Measurements from ENCODE around the gene PFKM. TPM values are rescaled to one million over a fixed set of nuclear protein-coding genes. Genes with fewer than 3 reads are reported as not detected.

The PFKM gene
- total and polyA plus RNA-seq, 2 of the 4 experiments (the other 2 are of a cell fraction) = 56.7 to 82.6 TPM

DNA sequence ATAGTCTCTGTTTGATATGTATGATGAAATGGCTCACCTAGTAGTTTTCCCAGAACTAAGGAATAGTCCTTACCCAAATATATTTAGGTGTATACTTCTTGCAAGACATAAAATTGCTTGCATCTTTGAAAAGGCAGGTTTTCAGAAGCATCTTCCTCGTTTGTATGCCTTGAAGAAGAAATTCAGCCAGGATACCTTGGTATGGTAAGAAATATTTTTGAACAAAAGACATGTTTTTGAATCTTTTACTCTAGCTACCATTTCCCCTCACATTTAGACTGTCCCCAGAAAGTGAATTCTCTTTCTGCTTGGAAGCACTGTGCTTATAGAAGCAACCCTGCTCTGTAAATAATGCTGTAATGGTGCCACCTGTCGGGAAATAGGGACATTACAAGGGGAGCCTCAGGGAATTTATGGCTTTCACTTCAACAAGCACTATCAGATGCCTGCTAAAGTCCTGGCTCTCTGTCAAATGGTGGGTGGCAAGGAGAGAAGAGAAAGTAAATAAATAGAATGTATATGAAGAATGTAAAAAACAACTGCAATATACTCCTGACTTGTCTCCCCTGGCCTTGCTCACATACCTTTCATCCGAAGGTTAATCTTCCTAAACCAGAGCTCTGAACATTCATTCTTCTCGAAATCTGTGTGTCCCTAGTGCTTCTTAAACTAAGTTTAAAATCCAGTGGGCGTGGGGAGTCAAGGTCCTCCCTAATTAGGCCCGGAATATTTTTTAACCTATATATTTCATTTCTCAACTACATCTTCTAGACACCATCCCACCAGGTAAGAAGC lies 70.4 kb downstream of the PFKM start (continued):
- TF ChIP-seq RCOR1 (IDR thresholded peaks at IDR 0.05; ENCODE audit: insufficient replicate concordance, low read length) = no peak

GRCh38 chr12:48191096-48191495 lies 71.9 kb downstream of the PFKM start:
- ATAC-seq (ENCODE audit: low read depth) (no peak), DNase-seq (no peak)
- no peak overlapping the region for H2BK15ac ChIP-seq (ENCODE audit: low read depth, low read length)
- no peaks in the 10 kb centered on the region for H3K79me1 ChIP-seq (ENCODE audit: low read depth in 1 of 2, low read length in 2 of 2)
- dilution Hi-C loops (cut with HindIII; ENCODE audit: low sequenced_read_pairs, unreplicated experiment) (no loop called here), in situ Hi-C loops (cut with MboI; ENCODE audit: low sequenced_read_pairs) (no loop called here), intact Hi-C loops (cut with micrococcal nuclease) (no loop called here)
- H3K9ac ChIP-seq (ENCODE audit: low read depth, low read length) = no peak overlapping the region
- H3K4me3 ChIP-seq (ENCODE audit: insufficient read depth, low read depth, low read length) = no peak overlapping the region
- no peak overlapping the region for H3K56ac ChIP-seq (ENCODE audit: extremely low read depth, insufficient read depth, low read length)
- no peak overlapping the region for H2BK5ac ChIP-seq (ENCODE audit: low read depth, low read length, poor library complexity, severe bottlenecking)
- H3K18ac ChIP-seq (ENCODE audit: low read depth, low read length) = no peak overlapping the region
- H2BK20ac ChIP-seq (ENCODE audit: low read depth, low read length) = no peak overlapping the region
- no peak overlapping the region for H4K5ac ChIP-seq (ENCODE audit: low read depth, low read length)
- H2BK120ac ChIP-seq (ENCODE audit: low read depth, low read length) = no peak overlapping the region
- H4K91ac ChIP-seq (ENCODE audit: insufficient read depth, low read depth, low read length) = no peak overlapping the region
- no peak overlapping the region for H3K4ac ChIP-seq (ENCODE audit: low read depth, low read length)
- no peaks in the 10 kb centered on the region for H3K36me3 ChIP-seq (ENCODE audit: control insufficient read depth, insufficient read depth, low read length)
- no peak overlapping the region for H3K23ac ChIP-seq (ENCODE audit: low read depth, low read length)
- ChIA-PET CTCF (no interaction called here), POLR2A (ENCODE audit: unreplicated experiment) (no interaction called here)
- H3K4me2 ChIP-seq (ENCODE audit: low read depth, low read length) = no peak overlapping the region
- TF ChIP-seq, protein P1, sequence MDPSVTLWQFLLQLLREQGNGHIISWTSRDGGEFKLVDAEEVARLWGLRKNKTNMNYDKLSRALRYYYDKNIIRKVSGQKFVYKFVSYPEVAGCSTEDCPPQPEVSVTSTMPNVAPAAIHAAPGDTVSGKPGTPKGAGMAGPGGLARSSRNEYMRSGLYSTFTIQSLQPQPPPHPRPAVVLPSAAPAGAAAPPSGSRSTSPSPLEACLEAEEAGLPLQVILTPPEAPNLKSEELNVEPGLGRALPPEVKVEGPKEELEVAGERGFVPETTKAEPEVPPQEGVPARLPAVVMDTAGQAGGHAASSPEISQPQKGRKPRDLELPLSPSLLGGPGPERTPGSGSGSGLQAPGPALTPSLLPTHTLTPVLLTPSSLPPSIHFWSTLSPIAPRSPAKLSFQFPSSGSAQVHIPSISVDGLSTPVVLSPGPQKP (IDR thresholded peaks at IDR 0.05; ENCODE audit: borderline replicate concordance, low read depth, low read length) = no peak
- TF ChIP-seq FOS (IDR thresholded peaks at IDR 0.05; ENCODE audit: low read depth, low read length) = no peak
- TF ChIP-seq CHD1 (IDR thresholded peaks at IDR 0.05; ENCODE audit: low read depth, low read length) = no peak
- TF ChIP-seq CTCF (conservative IDR thresholded peaks at IDR 0.05; ENCODE audit: low read depth, low read length) = no peak
- no peaks in the 10 kb centered on the region for H3K9me3 ChIP-seq (ENCODE audit: control insufficient read depth, insufficient read depth, low read length)
- no peak overlapping the region for H2AFZ ChIP-seq (replicated peaks; ENCODE audit: low read length, poor library complexity)
- peaks cover 30% of the 10 kb centered on the region for H3K27me3 ChIP-seq (ENCODE audit: control insufficient read depth, insufficient read depth, low read length)
- no peaks in the 10 kb centered on the region for H3K9me1 ChIP-seq (ENCODE audit: insufficient read depth, low read length)
- H2AK9ac ChIP-seq (replicated peaks; ENCODE audit: low read depth, low read length, poor library complexity) = no peak overlapping the region
- BruUV-seq (replicated peaks) = no TSS peak
- H4K8ac ChIP-seq (ENCODE audit: low read depth in 2 of 2, low read length in 2 of 2) = no peak overlapping the region
- no peak overlapping the region for H3K14ac ChIP-seq (replicated peaks; ENCODE audit: low read depth, low read length)
- H3K4me1 ChIP-seq (ENCODE audit: control insufficient read depth, insufficient read depth, low read length) = no peaks in the 10 kb centered on the region
- no peak overlapping the region for H3K27ac ChIP-seq (ENCODE audit: insufficient read depth, low read length)
- no peak overlapping the region for H2AK5ac ChIP-seq (ENCODE audit: low read depth, low read length)
- no peaks in the 10 kb centered on the region for H4K20me1 ChIP-seq (ENCODE audit: insufficient read depth, low read length)
